ENCODE data around the gene RNF168.

DNA sequence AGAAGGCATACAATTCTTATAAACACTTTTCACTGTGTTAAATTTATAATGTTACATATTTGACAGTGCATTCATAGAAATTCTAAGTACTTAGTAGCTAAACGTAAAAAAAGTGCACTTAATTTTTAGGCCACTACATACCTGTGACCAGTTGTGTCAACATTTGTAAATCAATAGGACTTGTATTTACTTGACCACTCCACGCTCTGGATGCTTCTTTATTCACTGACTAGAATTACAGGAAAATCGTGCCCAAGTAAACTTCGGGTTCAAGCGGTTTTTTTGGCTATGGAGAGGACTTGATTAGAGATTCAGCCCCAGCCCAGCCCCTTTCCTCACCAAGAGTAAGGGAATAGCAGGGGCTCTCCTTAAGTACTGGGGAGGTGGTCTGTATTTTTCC lies 43.0 kb upstream of the RNF168 start:
- TF ChIP-seq, protein P1, sequence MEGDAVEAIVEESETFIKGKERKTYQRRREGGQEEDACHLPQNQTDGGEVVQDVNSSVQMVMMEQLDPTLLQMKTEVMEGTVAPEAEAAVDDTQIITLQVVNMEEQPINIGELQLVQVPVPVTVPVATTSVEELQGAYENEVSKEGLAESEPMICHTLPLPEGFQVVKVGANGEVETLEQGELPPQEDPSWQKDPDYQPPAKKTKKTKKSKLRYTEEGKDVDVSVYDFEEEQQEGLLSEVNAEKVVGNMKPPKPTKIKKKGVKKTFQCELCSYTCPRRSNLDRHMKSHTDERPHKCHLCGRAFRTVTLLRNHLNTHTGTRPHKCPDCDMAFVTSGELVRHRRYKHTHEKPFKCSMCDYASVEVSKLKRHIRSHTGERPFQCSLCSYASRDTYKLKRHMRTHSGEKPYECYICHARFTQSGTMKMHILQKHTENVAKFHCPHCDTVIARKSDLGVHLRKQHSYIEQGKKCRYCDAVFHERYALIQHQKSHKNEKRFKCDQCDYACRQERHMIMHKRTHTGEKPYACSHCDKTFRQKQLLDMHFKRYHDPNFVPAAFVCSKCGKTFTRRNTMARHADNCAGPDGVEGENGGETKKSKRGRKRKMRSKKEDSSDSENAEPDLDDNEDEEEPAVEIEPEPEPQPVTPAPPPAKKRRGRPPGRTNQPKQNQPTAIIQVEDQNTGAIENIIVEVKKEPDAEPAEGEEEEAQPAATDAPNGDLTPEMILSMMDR (IDR thresholded peaks at IDR 0.05): no peak
- TF ChIP-seq EZH2 (IDR thresholded peaks at IDR 0.05; ENCODE audit: borderline replicate concordance, insufficient read depth, low read depth, low read length, poor library complexity, severe bottlenecking): no peak

All from B cell (primary cell).